Measurements from ENCODE around the gene DHRSX.

GRCh38 chrX:2398064-2398656, 102.6 kb downstream of the DHRSX start:
- TF ChIP-seq CTCF (IDR thresholded peaks at IDR 0.05) (no peak), EZH2 (IDR thresholded peaks at IDR 0.05) (no peak)

Measured in neural progenitor cell (in vitro differentiated cells).